Adipose tissue (tissue), 3 donors: ENCODE measurements around the gene ACKR3. TPM values are rescaled to one million over a fixed set of nuclear protein-coding genes. Genes with fewer than 3 reads are reported as not detected.

Experiments
- H3K27ac ChIP-seq: one replicate; pipeline ENCODE4 v1.5.1; 2013; ENCODE audit warnings: low read depth, low read length
- WGBS, 3 donors: extraction: QIAGEN DNeasy Blood & Tissue Kit; methylation state at CpG; one replicate each; pipeline ENCODE4 v1.1.7; 2013; 5-methylcytosine and 5-hydroxymethylcytosine counted together
- polyA plus RNA-seq, 3 donors: library from polyadenylated mRNA; stranded (reverse); fragments of 200-250 nt; gene quantifications; one replicate each; pipeline ENCODE4 v1.2.3, GENCODE V29; 2013
- donor health status: healthy with polysubstance abuse.
- donor health status: Bipolar disorder and iron deficiency.
- donor health status: healthy.

The ACKR3 gene
- polyA plus RNA-seq, 3 donors = 26.8 to 168 (median 36.0) TPM

DNA sequence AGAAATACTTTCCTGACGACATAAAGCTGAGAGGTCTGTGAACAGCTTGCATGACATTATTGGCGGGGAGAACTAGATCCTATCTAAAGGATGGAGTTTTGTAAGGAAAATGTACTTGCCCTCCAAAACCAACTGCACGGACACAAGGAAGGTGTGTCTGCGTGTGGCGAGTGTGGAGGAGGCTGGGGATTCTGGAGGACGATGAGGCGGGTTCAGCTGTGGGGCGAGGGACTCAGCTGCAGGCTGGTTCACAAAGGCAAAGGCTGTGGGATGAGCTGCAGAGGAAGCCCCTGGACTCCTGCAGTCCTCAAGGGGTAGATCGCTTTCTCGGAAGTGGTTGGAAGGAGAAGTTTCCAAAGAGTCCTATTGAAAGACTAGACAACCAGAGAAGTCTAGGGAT, 48.2 kb downstream of the ACKR3 start:
- no peak overlapping the region for H3K27ac ChIP-seq
- 92 to 96% (median 95%) methylated on average over 10 of the region's 10 CpGs for WGBS, 3 donors

DNA sequence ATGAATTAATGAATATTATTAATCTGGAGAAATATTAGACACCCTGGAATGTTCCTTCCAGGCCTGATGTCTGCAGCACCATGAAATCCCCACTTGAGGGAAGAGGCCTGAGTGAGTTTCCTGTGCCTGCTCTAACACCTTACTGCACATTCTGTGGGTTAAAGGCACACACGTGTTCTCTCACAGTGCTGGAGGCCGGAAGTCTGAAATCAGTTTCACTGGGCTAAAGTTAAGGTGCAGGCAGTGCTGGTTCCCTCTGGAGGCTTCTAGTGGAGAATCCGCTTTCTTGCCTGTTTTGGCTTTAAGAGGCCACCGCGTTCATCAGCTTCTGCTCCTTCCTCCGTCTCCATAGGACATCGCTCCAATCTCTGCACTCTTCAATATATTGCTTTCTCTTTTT, 48.7 kb downstream of the ACKR3 start:
- 72 to 81% (median 78%) methylated on average over 7 of the region's 7 CpGs for WGBS, 3 donors
- H3K27ac ChIP-seq = no peak overlapping the region

DNA sequence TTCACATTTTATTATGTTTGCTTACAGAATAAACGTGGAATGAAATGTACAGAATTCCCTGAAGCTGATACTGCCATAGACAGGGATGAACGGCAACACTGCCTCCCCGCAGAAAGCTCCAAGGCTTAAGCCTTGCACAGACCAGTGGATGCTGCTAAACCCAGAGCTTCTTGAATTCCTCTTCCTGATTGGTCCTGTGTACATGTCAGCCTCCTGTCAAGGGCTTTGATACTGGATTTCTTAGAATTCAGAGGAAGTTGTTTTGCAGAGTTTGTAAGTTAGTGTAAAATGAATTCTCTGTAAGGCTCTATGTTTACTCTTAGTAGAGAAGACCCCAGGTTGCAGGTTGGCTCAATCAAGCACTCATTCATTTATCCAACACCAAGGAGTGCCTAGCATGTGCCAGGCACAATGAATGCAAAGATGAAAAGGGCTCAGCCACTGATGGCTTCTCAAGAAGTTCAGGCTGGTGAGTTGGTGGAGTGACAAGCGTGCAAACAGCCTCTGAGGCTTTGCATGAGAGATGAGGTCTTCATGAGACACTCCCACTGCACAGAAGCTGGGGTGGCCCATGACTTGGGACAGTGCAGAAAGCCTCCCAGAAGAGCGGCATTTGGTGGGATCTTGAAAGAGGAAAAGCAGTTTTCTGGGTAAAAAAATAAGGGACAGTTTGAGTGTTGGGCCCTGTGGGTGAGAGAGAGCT, 50.4 kb downstream of the ACKR3 start:
- 78 to 84% (median 82%) methylated on average over 5 of the region's 5 CpGs for WGBS, 3 donors
- no peak overlapping the region for H3K27ac ChIP-seq

DNA sequence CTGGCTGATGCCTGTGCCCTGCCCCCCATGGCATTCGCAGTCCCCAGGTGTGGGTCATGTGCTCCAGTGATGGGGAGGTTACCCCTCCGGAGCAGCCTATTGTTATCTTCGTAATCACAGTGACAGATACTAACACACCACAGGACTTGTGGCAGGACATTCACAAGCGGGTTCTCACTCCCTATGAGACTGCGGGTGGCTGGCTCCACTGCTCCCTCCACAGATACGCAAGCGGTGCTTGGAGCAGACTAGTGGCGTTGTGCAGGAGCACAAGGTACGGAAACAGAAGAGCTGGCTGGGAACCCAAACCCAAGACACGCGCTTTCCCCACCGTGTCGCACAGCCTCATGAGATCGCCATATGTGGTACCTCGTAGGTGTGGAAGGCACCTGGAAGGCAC, 52.2 kb downstream of the ACKR3 start:
- 90 to 92% (median 91%) methylated on average over 15 of the region's 15 CpGs for WGBS, 3 donors
- H3K27ac ChIP-seq = no peak overlapping the region

DNA sequence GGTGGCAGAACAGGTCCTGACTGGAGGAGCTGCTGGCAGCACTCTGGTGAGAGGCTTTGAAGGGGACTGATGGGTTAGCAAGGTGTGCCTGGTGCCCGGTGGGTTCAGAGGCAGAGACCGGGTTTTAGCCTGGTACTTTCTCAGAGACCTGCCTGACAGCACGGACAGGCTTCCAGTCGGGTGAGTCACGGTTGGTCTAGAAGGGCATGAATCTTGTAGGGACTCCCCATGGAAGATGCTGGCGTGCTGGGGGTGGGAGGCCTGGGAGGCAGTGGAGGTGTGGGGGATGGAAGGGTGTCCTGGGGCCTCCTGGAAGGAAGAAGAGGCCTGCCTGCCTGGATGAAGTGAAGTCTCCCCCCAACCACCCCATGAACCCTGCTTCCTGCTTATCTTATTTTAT, 52.6 kb downstream of the ACKR3 start:
- WGBS, 3 donors = 93 to 94% (median 94%) methylated on average over 6 of the region's 6 CpGs
- no peak overlapping the region for H3K27ac ChIP-seq

DNA sequence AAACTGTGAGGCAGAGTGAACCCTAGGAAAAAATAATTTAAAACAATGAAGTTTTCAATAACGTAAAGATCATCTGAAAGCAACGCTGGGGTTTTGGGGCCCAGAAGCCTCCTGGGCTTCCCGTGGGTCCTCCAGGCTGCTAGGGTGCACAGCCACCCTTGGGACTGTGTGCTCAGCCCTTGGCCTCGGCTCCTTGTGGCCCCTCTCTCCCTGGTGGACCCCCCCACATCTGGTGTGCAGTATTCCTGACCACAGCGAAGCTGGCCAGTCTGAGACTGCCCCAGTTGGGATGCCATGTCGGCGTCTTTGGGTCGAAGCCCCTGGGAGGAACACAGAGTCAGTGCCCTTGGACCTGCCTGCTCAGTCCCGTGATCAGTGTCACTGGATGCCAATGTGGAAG, 53.0 kb downstream of the ACKR3 start:
- no peak overlapping the region for H3K27ac ChIP-seq
- WGBS, 3 donors = 80 to 87% (median 83%) methylated on average over 9 of the region's 9 CpGs

DNA sequence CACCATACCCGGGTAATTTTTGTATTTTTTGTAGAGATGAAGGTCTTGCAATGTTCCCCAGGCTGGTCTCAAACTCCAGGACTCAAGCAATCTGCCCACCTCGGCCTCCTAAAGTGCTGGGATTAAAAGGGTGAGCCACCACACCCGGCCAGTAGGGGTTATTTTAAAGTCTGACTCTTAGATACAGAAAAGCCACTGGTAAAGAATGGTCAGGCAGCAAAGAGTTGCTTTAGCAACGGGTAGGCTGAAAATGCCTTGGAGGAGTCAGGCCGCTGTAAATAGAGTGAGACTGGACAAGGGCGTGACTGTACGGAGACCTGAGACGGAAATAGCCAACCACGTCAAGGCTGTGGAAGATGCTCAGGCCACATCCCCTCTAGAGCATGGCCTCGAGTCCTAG, 54.2 kb downstream of the ACKR3 start:
- WGBS, 3 donors = 91 to 93% (median 92%) methylated on average over 10 of the region's 10 CpGs
- no peak overlapping the region for H3K27ac ChIP-seq

DNA sequence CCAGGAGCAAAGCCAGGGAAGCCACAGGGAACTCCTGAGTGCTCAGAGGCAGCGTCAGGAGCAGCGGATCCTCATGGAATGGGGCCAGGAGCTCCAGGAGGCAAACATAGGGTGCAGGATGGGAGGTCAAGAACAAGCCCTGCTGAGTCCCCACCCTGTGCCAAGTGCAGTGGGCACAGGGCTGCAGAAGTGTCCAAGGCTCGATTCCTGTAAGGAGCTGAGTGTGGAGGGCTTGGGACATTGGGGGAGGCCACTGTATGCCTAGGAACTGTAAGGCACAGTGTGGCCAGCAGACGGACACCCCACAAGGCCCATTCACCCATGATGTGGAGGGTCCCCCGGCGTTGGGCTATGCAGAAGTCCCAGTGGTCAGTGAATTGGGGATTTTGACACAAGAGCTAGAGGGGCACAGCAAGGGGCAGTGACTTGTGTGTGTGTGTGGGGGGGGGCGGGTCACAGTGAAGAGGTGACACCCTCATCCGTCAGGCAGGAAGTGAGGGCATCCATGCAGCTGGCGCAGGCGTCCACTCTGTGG, 55.6 kb downstream of the ACKR3 start:
- H3K27ac ChIP-seq = no peak overlapping the region
- 91 to 94% (median 92%) methylated on average over 10 of the region's 10 CpGs for WGBS, 3 donors

DNA sequence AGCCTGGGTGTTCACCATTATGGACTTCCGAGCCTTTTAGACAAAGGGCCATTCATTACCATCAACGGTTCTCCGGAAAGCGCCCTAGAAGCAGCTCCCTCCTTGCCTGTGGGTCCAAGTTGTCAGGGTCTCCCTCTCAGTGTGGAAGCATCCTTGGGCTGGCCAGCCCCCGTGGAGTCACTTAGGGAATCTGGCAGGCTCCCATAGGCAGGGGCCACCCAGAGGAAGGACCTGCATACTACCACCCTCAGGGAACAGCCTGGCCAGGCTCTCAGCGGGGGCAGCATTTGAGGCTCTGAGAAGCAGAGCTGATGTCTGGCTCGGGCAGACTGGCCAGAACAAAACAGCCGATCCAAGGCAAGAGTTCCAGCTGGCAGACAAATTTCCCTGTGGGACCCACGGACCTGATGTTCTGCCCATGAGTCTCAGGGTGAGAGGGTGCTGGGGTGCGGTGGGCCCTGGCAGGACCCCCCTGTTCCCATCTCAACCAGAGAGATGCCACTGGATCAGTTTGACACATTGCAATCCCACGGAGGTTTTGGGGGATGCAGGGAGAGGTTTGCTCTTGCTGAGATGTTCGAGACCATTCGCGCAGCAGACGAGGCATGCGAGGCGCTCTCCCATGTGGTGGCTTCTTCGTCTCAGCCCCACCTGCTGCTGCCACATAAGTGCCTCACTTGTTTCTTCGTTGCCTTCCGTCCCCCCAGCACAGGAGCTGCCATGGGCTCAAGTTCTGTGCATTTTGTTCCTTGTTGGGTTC, 56.9 kb downstream of the ACKR3 start:
- WGBS, 3 donors = 76 to 88% (median 81%) methylated on average over 20 of the region's 20 CpGs
- H3K27ac ChIP-seq = no peak overlapping the region

DNA sequence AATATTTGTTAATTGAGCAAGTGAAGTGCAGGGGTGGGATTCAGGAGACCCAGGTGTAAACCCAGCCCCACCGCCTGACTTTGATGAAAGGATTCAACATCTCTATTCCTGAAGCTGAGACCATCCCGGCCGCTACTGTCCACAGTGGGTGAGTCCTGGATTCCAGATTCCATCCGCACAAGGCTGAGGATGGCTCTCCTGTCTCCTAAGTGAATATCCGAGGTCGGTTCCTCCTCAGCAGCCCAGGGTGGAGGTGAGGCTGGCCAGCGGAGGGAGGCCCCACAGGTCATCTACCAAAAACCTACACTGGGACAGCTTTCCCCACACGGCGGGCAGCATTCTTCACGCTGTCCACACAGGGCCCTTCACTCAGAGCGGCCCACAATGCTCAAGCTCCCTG, 57.6 kb downstream of the ACKR3 start:
- no peak overlapping the region for H3K27ac ChIP-seq
- WGBS, 3 donors = 96 to 97% (median 97%) methylated on average over 11 of the region's 11 CpGs

DNA sequence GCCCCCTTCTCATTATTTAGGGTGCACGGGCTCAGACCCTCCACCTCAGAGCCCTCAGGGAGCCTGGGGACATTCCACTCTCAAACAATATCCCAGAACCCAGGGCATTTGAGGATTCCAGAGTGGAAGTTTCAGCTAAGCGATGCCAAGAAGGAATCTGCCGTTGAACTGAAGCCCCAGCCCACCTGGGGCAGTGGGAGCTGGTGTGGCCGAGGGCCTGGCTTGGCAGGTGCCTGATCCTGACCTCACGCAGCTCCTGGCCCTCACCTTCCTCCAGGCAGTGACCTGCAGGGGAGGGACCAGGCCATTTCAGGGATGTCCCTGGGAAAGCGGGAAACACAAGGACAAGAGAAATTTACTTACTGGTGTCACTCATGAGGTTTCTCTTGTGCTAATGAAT, 58.2 kb downstream of the ACKR3 start:
- WGBS, 3 donors = 91 to 93% (median 92%) methylated on average over 6 of the region's 6 CpGs
- no peak overlapping the region for H3K27ac ChIP-seq

DNA sequence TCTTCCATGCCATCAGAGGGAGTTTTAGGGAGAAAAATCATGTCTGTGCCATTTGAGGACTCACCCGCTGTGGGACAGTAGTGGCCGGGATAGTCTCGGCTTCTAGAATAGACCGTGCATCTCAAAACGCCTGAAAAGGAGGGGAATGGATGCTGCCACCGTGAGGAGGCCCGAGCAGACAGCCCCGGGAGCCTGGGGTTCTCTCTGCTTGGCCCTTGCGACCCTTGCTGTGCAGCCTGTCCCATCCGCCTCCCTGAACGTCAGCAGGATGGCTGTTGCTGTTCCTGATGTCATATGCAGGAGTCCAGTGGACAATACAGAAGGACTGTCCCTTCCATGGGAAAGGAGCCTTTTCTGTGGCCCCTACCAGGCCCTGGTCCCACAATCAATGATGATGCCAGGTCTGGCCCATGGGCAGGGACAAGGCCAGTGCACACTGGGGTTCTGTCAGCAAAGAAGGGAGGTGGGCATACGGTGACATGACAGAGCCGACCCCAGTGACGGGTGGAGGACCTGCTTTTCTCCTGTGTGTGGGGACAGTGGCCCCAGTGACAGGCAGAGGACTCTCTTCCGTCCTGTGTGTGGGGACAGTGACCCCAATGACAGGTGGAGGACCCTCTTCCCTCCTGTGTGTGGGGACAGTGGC, 58.8 kb downstream of the ACKR3 start:
- no peak overlapping the region for H3K27ac ChIP-seq
- 94 to 97% (median 95%) methylated on average over 14 to 15 of the region's 15 CpGs for WGBS, 3 donors

DNA sequence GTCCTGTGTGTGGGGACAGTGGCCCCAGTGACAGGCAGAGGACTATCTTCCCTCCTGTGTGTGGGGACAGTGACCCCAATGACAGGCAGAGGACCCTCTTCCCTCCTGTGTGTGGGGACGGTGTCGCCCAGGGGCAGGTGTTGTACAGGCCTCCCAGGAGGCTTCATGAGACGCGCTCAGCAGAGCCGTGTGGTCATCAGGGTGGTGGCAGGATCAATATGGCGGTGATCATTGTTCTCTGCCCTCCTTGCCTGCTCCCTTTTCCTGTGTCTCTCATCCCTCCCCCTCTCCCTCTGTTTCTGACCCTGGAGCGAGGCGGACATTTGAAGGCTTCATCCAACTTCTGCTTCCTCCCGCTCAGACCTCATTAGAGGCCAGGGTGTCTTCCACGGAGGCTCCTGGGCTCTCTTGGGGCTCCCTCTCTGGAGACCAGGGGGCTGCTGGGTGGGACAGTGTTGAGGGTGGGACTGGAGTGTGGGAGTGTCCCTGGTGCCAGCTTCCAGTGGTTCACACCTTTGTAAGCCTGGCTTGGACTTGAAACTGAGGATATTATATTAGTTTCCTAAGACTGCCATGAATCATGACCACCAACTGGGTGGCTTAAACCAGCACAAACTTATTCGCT, 59.5 kb downstream of the ACKR3 start:
- 80 to 89% (median 84%) methylated on average over 11 of the region's 11 CpGs for WGBS, 3 donors
- H3K27ac ChIP-seq = no peak overlapping the region

DNA sequence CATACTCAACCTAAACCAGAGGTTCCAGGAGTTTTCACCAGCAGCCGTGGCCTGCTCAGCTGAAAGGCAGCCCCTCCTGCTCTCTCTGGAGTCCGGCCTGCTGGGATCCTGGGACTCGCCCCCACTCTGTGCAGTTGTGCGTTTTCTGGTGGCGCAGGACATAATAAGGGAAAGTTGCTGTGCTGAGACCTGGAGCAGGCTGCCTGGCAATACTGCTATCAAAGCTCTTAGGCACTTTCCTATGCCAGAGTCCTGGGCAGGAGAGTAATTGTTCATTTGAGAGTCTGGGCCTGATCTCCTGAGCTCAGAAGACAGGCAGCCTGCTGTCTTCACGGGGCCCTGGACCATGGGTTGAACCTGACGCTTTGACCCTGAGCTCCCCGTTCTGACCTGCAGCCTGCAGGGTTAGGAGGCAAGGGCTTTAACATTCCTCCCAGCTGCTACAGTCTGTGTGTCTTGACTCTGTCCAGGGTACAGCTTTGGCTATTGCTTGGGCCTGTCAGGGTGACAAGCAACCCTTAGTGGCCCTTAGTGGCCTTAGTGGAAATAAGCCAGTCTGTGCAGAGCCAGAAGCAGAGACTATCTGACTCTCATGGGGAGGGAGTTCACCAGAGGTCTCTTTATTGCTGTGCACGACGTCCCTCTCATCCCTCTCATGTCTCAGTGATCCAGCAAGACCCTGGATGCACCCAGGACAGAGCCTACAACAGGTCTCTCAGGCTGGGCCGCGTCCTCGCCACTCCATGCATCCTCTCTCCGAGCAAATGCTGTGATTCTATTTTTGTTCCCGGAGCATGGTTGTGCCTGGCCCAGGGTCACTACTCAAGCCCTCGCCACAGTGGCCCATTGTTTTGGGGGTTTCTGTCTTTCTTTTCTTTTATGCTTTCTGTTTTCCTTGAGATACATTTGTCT, 60.6 kb downstream of the ACKR3 start:
- no peak overlapping the region for H3K27ac ChIP-seq
- WGBS, 3 donors = 75 to 92% (median 77%) methylated on average over 16 of the region's 16 CpGs

DNA sequence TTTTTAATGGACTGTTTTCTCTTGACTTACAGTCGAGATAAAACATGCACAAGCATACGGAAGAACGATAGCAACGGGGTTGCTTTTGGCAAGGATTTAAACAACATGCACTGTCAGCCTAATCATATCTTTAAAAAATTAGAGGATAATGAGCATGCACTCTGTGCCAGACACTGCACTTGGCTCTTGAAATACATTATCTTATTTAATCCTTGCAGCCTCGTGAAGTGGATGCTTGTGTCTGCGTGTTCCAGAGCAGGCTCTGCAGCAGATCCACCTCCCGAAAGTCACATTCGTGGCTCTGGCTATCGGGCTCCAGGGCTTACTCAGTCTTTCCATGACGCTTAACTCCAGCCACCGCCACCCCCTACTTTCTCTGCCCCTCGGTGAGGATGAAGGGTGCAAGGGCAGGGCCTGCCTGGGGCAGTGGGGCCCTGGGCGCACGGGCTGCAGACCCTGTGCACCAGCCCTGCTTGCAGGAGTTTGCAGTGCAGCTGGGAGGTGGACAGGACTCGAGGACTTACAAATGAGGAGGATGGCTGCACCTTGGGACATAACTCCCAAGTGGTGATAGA, 61.7 kb downstream of the ACKR3 start:
- H3K27ac ChIP-seq = no peak overlapping the region
- 46 to 65% (median 58%) methylated on average over 15 of the region's 15 CpGs for WGBS, 3 donors

DNA sequence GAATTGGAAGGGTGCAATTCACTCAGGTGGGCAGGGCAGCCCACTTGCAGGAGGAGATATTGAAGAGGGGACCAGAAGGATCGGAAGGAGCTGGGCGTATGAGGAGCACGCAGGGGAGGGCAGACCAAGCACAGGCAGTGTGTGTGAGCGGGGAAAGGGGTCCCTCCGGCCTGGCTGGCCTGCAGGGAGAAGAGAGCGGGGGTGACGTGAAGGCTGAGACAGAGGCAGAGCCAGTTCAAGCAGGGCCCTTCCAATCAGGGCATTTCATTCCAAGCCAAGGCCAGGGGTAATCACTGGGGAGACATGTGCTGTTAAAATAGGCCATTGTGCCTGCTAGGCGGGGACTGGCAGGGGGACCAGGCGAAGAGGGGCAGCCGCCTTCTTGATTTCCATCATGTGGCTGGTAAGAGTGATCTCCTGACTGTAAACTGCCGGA, 62.2 kb downstream of the ACKR3 start:
- 92 to 96% (median 92%) methylated on average over 11 of the region's 11 CpGs for WGBS, 3 donors
- no peak overlapping the region for H3K27ac ChIP-seq
